ENCODE data around the gene MSL3B.

Gene MSL3B

DNA sequence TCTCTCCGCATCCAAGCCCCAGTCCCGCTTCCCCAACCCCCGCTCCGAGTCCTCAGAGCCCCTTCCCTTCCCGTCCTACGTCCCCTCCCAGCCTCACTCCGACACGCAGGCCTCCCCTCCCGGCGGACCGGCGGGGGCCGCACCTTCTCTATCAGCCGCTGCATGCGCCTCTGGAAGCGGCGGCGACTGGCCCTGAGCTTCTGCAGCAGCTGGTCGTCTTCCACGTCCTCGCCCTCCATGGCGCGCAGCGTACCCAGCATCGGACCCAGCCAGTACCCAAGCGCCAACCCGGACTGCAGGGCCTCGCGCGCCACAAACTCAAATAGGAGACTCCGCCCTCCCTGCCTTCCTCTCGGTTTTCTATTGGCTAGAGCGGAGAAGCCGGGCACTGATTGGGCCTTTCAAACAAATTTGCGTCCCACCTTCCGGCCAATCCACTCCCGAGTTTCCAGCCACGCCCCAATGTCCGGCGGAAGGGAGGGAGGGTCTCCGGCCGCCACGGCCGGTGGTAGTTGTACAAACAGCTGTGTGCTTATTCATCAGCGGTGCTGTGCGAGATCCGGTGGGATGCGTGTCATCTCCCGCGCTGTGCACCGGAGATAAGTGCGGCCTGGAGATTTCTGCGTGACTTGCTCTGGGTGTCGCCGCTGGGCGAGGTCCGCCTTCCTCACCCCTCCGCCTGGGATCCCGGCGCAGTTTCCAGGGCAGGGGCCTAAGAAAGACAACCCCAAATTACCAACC lies 13.8 kb downstream of the MSL3B start, which contains the start of gene HJURP (continued):
- TF ChIP-seq, protein P1, sequence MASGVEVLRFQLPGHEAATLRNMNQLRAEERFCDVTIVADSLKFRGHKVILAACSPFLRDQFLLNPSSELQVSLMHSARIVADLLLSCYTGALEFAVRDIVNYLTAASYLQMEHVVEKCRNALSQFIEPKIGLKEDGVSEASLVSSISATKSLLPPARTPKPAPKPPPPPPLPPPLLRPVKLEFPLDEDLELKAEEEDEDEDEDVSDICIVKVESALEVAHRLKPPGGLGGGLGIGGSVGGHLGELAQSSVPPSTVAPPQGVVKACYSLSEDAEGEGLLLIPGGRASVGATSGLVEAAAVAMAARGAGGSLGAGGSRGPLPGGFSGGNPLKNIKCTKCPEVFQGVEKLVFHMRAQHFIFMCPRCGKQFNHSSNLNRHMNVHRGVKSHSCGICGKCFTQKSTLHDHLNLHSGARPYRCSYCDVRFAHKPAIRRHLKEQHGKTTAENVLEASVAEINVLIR (CRISPR knock-in tag; IDR thresholded peaks at IDR 0.05), result no peak
- TF ChIP-seq ZFP30 (CRISPR knock-in tag; IDR thresholded peaks at IDR 0.05; ENCODE audit: borderline replicate concordance) (no peak), ARNT (IDR thresholded peaks at IDR 0.05) (0 out of 4 replicates have a peak, but pooled peaks of 1 of the 2 experiments have one; percentile 32), TGIF2 (CRISPR knock-in tag; IDR thresholded peaks at IDR 0.05) (no peak), MED1 (CRISPR knock-in tag; IDR thresholded peaks at IDR 0.05; ENCODE audit: borderline replicate concordance) (no peak), CBFA2T3 (IDR thresholded peaks at IDR 0.05) (peak; percentile 89), ZNF347 (CRISPR knock-in tag; IDR thresholded peaks at IDR 0.05; ENCODE audit: low read depth) (no peak), ZNF57 (CRISPR knock-in tag; IDR thresholded peaks at IDR 0.05) (no peak), SMAD3 (CRISPR knock-in tag; conservative IDR thresholded peaks at IDR 0.05) (no peak), RFX1 (IDR thresholded peaks at IDR 0.05) (no peak), FOS (IDR thresholded peaks at IDR 0.05; ENCODE audit: extremely low read depth, insufficient read length) (peak; percentile 64), SIRT6 (IDR thresholded peaks at IDR 0.05; ENCODE audit: low read depth, low read length) (no peak), NFATC3 (IDR thresholded peaks at IDR 0.05) (no peak), BCOR (IDR thresholded peaks at IDR 0.05) (no peak), CC2D1A (IDR thresholded peaks at IDR 0.05) (peak; percentile 86), TEAD1 (CRISPR knock-in tag; IDR thresholded peaks at IDR 0.05) (no peak), ZKSCAN1 (IDR thresholded peaks at IDR 0.05; ENCODE audit: low read depth, low read length) (no peak)
- TF ChIP-seq, protein P2, sequence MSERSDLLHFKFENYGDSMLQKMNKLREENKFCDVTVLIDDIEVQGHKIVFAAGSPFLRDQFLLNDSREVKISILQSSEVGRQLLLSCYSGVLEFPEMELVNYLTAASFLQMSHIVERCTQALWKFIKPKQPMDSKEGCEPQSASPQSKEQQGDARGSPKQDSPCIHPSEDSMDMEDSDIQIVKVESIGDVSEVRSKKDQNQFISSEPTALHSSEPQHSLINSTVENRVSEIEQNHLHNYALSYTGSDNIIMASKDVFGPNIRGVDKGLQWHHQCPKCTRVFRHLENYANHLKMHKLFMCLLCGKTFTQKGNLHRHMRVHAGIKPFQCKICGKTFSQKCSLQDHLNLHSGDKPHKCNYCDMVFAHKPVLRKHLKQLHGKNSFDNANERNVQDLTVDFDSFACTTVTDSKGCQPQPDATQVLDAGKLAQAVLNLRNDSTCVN (CRISPR knock-in tag; IDR thresholded peaks at IDR 0.05), result no peak
- TF ChIP-seq, protein P3, sequence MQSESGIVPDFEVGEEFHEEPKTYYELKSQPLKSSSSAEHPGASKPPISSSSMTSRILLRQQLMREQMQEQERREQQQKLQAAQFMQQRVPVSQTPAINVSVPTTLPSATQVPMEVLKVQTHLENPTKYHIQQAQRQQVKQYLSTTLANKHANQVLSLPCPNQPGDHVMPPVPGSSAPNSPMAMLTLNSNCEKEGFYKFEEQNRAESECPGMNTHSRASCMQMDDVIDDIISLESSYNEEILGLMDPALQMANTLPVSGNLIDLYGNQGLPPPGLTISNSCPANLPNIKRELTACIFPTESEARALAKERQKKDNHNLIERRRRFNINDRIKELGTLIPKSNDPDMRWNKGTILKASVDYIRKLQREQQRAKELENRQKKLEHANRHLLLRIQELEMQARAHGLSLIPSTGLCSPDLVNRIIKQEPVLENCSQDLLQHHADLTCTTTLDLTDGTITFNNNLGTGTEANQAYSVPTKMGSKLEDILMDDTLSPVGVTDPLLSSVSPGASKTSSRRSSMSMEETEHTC (IDR thresholded peaks at IDR 0.05), result no peak
- TF ChIP-seq, protein P4, sequence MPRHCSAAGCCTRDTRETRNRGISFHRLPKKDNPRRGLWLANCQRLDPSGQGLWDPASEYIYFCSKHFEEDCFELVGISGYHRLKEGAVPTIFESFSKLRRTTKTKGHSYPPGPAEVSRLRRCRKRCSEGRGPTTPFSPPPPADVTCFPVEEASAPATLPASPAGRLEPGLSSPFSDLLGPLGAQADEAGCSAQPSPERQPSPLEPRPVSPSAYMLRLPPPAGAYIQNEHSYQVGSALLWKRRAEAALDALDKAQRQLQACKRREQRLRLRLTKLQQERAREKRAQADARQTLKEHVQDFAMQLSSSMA (CRISPR knock-in tag; IDR thresholded peaks at IDR 0.05), result no peak
- TF ChIP-seq, protein P5, sequence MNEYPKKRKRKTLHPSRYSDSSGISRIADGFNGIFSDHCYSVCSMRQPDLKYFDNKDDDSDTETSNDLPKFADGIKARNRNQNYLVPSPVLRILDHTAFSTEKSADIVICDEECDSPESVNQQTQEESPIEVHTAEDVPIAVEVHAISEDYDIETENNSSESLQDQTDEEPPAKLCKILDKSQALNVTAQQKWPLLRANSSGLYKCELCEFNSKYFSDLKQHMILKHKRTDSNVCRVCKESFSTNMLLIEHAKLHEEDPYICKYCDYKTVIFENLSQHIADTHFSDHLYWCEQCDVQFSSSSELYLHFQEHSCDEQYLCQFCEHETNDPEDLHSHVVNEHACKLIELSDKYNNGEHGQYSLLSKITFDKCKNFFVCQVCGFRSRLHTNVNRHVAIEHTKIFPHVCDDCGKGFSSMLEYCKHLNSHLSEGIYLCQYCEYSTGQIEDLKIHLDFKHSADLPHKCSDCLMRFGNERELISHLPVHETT (CRISPR knock-in tag; conservative IDR thresholded peaks at IDR 0.05 in 1 of 2, IDR thresholded peaks at IDR 0.05 in 1 of 2), result peak in 1 of 2 experiments; percentile 72; a peak in 1 of 4 replicates
- TF ChIP-seq, protein P6, sequence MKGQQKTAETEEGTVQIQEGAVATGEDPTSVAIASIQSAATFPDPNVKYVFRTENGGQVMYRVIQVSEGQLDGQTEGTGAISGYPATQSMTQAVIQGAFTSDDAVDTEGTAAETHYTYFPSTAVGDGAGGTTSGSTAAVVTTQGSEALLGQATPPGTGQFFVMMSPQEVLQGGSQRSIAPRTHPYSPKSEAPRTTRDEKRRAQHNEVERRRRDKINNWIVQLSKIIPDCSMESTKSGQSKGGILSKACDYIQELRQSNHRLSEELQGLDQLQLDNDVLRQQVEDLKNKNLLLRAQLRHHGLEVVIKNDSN (CRISPR knock-in tag; IDR thresholded peaks at IDR 0.05), result no peak

All from K562 (cell line).